Keratinocyte (primary cell): ENCODE data around the gene GRK5.

Source experiments
- EZH2 ChIP-seq: IDR thresholded peaks from one replicate; pipeline ENCODE4 v1.6.1; 2012; ENCODE audit warnings: inconsistent platforms, mild to moderate bottlenecking, low read length, moderate library complexity
- TF ChIP-seq, protein P1 (sequence below), 3 experiments: IDR thresholded peaks in 1 of 3; conservative IDR thresholded peaks in 1 of 3; optimal IDR thresholded peaks in 1 of 3; 2 replicates in 2 of 3; 3 replicates in 1 of 3; pipeline versions ENCODE3 to v1.5.1; 2011; ENCODE audit warnings: low read length in 3 of 3, mild to moderate bottlenecking in 3 of 3, moderate library complexity in 2 of 3, control low read depth in 1 of 3, inconsistent platforms in 1 of 3; ENCODE audit not compliant: insufficient read depth in 2 of 3; ENCODE audit errors: extremely low read depth in 1 of 3

DNA sequence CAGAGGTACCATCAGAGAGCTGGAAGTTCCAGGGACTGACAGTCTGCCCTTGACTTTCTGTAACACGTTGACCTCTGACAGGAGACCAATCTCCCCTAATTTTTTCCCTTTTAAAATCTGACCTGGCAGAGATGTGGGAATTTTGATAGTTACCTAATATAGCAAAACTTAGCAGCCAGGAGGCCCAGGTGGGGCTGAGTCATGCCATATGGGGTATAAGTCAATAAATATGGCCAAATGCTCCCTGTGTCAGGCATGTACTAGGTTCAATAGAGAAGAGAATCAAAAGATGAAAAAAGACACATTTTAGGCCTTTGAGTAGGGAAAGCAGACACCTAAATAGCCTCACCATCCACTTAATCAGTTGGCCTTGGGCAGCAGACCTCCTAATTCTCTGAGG, 6.1 kb upstream of the GRK5 start:
- TF ChIP-seq, protein P1, sequence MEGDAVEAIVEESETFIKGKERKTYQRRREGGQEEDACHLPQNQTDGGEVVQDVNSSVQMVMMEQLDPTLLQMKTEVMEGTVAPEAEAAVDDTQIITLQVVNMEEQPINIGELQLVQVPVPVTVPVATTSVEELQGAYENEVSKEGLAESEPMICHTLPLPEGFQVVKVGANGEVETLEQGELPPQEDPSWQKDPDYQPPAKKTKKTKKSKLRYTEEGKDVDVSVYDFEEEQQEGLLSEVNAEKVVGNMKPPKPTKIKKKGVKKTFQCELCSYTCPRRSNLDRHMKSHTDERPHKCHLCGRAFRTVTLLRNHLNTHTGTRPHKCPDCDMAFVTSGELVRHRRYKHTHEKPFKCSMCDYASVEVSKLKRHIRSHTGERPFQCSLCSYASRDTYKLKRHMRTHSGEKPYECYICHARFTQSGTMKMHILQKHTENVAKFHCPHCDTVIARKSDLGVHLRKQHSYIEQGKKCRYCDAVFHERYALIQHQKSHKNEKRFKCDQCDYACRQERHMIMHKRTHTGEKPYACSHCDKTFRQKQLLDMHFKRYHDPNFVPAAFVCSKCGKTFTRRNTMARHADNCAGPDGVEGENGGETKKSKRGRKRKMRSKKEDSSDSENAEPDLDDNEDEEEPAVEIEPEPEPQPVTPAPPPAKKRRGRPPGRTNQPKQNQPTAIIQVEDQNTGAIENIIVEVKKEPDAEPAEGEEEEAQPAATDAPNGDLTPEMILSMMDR (optimal IDR thresholded peaks at IDR 0.05 in 1 of 3, IDR thresholded peaks at IDR 0.05 in 1 of 3, conservative IDR thresholded peaks at IDR 0.05 in 1 of 3; ENCODE audit: extremely low read depth in 1 of 3, insufficient read depth in 2 of 3, low read length in 3 of 3), result no peak
- no peak for TF ChIP-seq EZH2
